ENCODE data around the gene CHRD.
A peak's percentile ranks its signal among the peaks of the same experiment; 100 is the strongest.

The CHRD gene

GRCh38 chr3:184354121-184354728, 25.6 kb upstream of the CHRD start:
- no peak overlapping the region for H3K4me3 Mint-ChIP-seq
- no peaks in the 10 kb centered on the region for H3K9me3 Mint-ChIP-seq
- no peaks in the 10 kb centered on the region for H3K4me1 Mint-ChIP-seq
- no peaks in the 10 kb centered on the region for H3K27me3 Mint-ChIP-seq
- H3K27ac Mint-ChIP-seq = no peak overlapping the region
- H3K36me3 Mint-ChIP-seq = peaks cover 16% of the 10 kb centered on the region
- ATAC-seq = peak; percentile 66

GRCh38 chr3:184354754-184355153, 25.1 kb upstream of the CHRD start:
- H3K36me3 Mint-ChIP-seq = peaks cover 16% of the 10 kb centered on the region
- no peaks in the 10 kb centered on the region for H3K27me3 Mint-ChIP-seq
- no peaks in the 10 kb centered on the region for H3K9me3 Mint-ChIP-seq
- H3K4me3 Mint-ChIP-seq = no peak overlapping the region
- peaks cover 1% of the 10 kb centered on the region for H3K4me1 Mint-ChIP-seq
- H3K27ac Mint-ChIP-seq = no peak overlapping the region
- no peak for ATAC-seq

- H3K27me3 Mint-ChIP-seq = no peaks in the 10 kb centered on the region
- no peak overlapping the region for H3K27ac Mint-ChIP-seq
- no peak overlapping the region for H3K4me3 Mint-ChIP-seq
- no peaks in the 10 kb centered on the region for H3K9me3 Mint-ChIP-seq
- ATAC-seq = no peak
- H3K36me3 Mint-ChIP-seq = peaks cover 16% of the 10 kb centered on the region
- peaks cover 8% of the 10 kb centered on the region for H3K4me1 Mint-ChIP-seq
Measured at GRCh38 chr3:184355261-184356040, 24.4 kb upstream of the CHRD start.

- ATAC-seq = no peak
- Mint-ChIP-seq H3K27me3 (no peaks in the 10 kb centered on the region), H3K4me3 (no peak overlapping the region), H3K4me1 (peaks cover 20% of the 10 kb centered on the region), H3K36me3 (peaks cover 6% of the 10 kb centered on the region), H3K9me3 (no peaks in the 10 kb centered on the region), H3K27ac (no peak overlapping the region)
Measured at GRCh38 chr3:184357248-184358123, 22.4 kb upstream of the CHRD start.

- H3K4me1 Mint-ChIP-seq = peaks cover 21% of the 10 kb centered on the region
- ATAC-seq = no peak
- peaks cover 5% of the 10 kb centered on the region for H3K36me3 Mint-ChIP-seq
- no peak overlapping the region for H3K27ac Mint-ChIP-seq
- no peak overlapping the region for H3K4me3 Mint-ChIP-seq
- H3K27me3 Mint-ChIP-seq = no peaks in the 10 kb centered on the region
- H3K9me3 Mint-ChIP-seq = no peaks in the 10 kb centered on the region
Measured at GRCh38 chr3:184358124-184358767, 21.6 kb upstream of the CHRD start.

- no peak overlapping the region for H3K27ac Mint-ChIP-seq
- H3K4me1 Mint-ChIP-seq = peaks cover 28% of the 10 kb centered on the region
- peaks cover 5% of the 10 kb centered on the region for H3K36me3 Mint-ChIP-seq
- no peak overlapping the region for H3K4me3 Mint-ChIP-seq
- H3K9me3 Mint-ChIP-seq = no peaks in the 10 kb centered on the region
- H3K27me3 Mint-ChIP-seq = no peaks in the 10 kb centered on the region
- ATAC-seq = no peak
Measured at GRCh38 chr3:184358921-184359350, 20.9 kb upstream of the CHRD start.

- Mint-ChIP-seq H3K4me1 (peaks cover 35% of the 10 kb centered on the region), H3K27ac (no peak overlapping the region), H3K27me3 (no peaks in the 10 kb centered on the region), H3K36me3 (peaks cover 5% of the 10 kb centered on the region), H3K9me3 (no peaks in the 10 kb centered on the region), H3K4me3 (no peak overlapping the region)
- no peak for ATAC-seq
Measured at GRCh38 chr3:184359610-184360009, 20.2 kb upstream of the CHRD start.

- Mint-ChIP-seq H3K27ac (no peak overlapping the region), H3K36me3 (peaks cover 7% of the 10 kb centered on the region), H3K4me1 (peaks cover 42% of the 10 kb centered on the region), H3K27me3 (no peaks in the 10 kb centered on the region), H3K4me3 (peak overlapping the region; percentile 79), H3K9me3 (no peaks in the 10 kb centered on the region)
- no peak for ATAC-seq
Measured at GRCh38 chr3:184360070-184360928, 19.6 kb upstream of the CHRD start.

- peaks cover 43% of the 10 kb centered on the region for H3K4me1 Mint-ChIP-seq
- H3K4me3 Mint-ChIP-seq = peak overlapping the region; percentile 79
- no peak overlapping the region for H3K27ac Mint-ChIP-seq
- no peak for ATAC-seq
- no peaks in the 10 kb centered on the region for H3K27me3 Mint-ChIP-seq
- H3K9me3 Mint-ChIP-seq = no peaks in the 10 kb centered on the region
- H3K36me3 Mint-ChIP-seq = peaks cover 8% of the 10 kb centered on the region
Measured at GRCh38 chr3:184360929-184361531, 18.8 kb upstream of the CHRD start.

GRCh38 chr3:184361532-184361931, 18.3 kb upstream of the CHRD start, which contains the start of the genes CLCN2 and POLR2H:
TSS of gene CLCN2 (minus strand) at chr3:184361605. CDS start at chr3:184361479, 126 bp downstream.
TSS of gene POLR2H (plus strand) at chr3:184361710. CDS start at chr3:184363493, 1,783 bp downstream.
- peaks cover 8% of the 10 kb centered on the region for H3K36me3 Mint-ChIP-seq
- peak within 1 kb of the TSS; percentile 91 for H3K4me3 Mint-ChIP-seq
- no peaks in the 10 kb centered on the region for H3K27me3 Mint-ChIP-seq
- peaks cover 43% of the 10 kb centered on the region for H3K4me1 Mint-ChIP-seq
- H3K27ac Mint-ChIP-seq = peak within 1 kb of the TSS; percentile 81
- ATAC-seq = peak; percentile 59
- no peaks in the 10 kb centered on the region for H3K9me3 Mint-ChIP-seq

GRCh38 chr3:184361932-184362667, 17.8 kb upstream of the CHRD start:
- no peaks in the 10 kb centered on the region for H3K27me3 Mint-ChIP-seq
- peaks cover 43% of the 10 kb centered on the region for H3K4me1 Mint-ChIP-seq
- H3K36me3 Mint-ChIP-seq = peaks cover 13% of the 10 kb centered on the region
- ATAC-seq = peak; percentile 37
- H3K4me3 Mint-ChIP-seq = peak overlapping the region; percentile 91
- peak overlapping the region; percentile 81 for H3K27ac Mint-ChIP-seq
- H3K9me3 Mint-ChIP-seq = no peaks in the 10 kb centered on the region

- ATAC-seq = peak; percentile 94
- peaks cover 21% of the 10 kb centered on the region for H3K36me3 Mint-ChIP-seq
- peak overlapping the region; percentile 91 for H3K4me3 Mint-ChIP-seq
- H3K27ac Mint-ChIP-seq = peak overlapping the region; percentile 81
- H3K27me3 Mint-ChIP-seq = no peaks in the 10 kb centered on the region
- H3K9me3 Mint-ChIP-seq = no peaks in the 10 kb centered on the region
- H3K4me1 Mint-ChIP-seq = peaks cover 43% of the 10 kb centered on the region
Measured at GRCh38 chr3:184362668-184363546, 16.9 kb upstream of the CHRD start.
